ENCODE measurements around the gene CD1B. TPM values are rescaled to one million over a fixed set of nuclear protein-coding genes. Genes with fewer than 3 reads are reported as not detected.

Gene CD1B
- polyA plus RNA-seq, 1 donor from 2014 or later, result not detected

- no peak for TF ChIP-seq EP300 (conservative IDR thresholded peaks at IDR 0.05; ENCODE audit: poor library complexity, severe bottlenecking)
- no peak for TF ChIP-seq SMC3 (conservative IDR thresholded peaks at IDR 0.05; ENCODE audit: poor library complexity)
- TF ChIP-seq EZH2 (IDR thresholded peaks at IDR 0.05; ENCODE audit: borderline replicate concordance, insufficient read depth, low read length, poor library complexity, severe bottlenecking), result no peak
- no peaks in the 10 kb centered on the region for H3F3A ChIP-seq (ENCODE audit: insufficient read depth, low read length, poor library complexity, severe bottlenecking)
- H3K9me2 ChIP-seq (ENCODE audit: insufficient read depth, low read length), result no peaks in the 10 kb centered on the region
- H3K36me3 ChIP-seq (ENCODE audit: insufficient read depth, low read length), result no peaks in the 10 kb centered on the region
- no peak overlapping the region for H2AFZ ChIP-seq (ENCODE audit: low read depth, low read length)
- no peak overlapping the region for H3K9ac ChIP-seq (ENCODE audit: low read length)
- H3K4me2 ChIP-seq (ENCODE audit: low read length), result no peak overlapping the region
- H3K79me2 ChIP-seq (replicated peaks; ENCODE audit: insufficient read depth, low read length), result no peaks in the 10 kb centered on the region
- no peak overlapping the region for H3K27ac ChIP-seq (ENCODE audit: low read length)
- H3K27me3 ChIP-seq (ENCODE audit: insufficient read depth, low read depth, low read length), result no peaks in the 10 kb centered on the region
- H3K4me3 ChIP-seq (ENCODE audit: low read length), result no peak overlapping the region
- no peaks in the 10 kb centered on the region for H3K9me3 ChIP-seq (ENCODE audit: low read length)
- no peaks in the 10 kb centered on the region for H4K20me1 ChIP-seq (ENCODE audit: insufficient read depth)
These were observed 24.5 kb upstream of the CD1B start for GRCh38 chr1:158355773-158356285.

DNA sequence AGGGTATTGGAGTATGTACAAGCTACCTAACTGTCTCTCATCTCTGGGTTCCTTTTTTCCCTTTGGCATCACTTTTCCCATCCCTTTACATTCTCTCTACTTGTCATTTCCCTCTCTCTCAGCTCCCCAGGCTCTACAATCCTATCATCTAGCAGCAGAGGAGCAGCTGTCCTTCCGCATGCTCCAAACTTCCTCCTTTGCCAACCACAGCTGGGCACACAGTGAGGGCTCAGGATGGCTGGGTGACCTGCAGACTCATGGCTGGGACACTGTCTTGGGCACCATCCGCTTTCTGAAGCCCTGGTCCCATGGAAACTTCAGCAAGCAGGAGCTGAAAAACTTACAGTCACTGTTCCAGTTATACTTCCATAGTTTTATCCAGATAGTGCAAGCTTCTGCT is 22.9 kb upstream of the CD1B start:
- no peak overlapping the region for H3K27ac ChIP-seq (ENCODE audit: low read length)
- H3K9me3 ChIP-seq (ENCODE audit: low read length), result no peaks in the 10 kb centered on the region
- H3K27me3 ChIP-seq (ENCODE audit: insufficient read depth, low read depth, low read length), result no peaks in the 10 kb centered on the region
- H3F3A ChIP-seq (ENCODE audit: insufficient read depth, low read length, poor library complexity, severe bottlenecking), result no peaks in the 10 kb centered on the region
- TF ChIP-seq CTCF (IDR thresholded peaks at IDR 0.05; ENCODE audit: poor library complexity, severe bottlenecking), result no peak
- TF ChIP-seq EZH2 (IDR thresholded peaks at IDR 0.05; ENCODE audit: borderline replicate concordance, insufficient read depth, low read length, poor library complexity, severe bottlenecking), result no peak
- TF ChIP-seq POLR2AphosphoS5 (IDR thresholded peaks at IDR 0.05), result no peak
- TF ChIP-seq, protein P1, sequence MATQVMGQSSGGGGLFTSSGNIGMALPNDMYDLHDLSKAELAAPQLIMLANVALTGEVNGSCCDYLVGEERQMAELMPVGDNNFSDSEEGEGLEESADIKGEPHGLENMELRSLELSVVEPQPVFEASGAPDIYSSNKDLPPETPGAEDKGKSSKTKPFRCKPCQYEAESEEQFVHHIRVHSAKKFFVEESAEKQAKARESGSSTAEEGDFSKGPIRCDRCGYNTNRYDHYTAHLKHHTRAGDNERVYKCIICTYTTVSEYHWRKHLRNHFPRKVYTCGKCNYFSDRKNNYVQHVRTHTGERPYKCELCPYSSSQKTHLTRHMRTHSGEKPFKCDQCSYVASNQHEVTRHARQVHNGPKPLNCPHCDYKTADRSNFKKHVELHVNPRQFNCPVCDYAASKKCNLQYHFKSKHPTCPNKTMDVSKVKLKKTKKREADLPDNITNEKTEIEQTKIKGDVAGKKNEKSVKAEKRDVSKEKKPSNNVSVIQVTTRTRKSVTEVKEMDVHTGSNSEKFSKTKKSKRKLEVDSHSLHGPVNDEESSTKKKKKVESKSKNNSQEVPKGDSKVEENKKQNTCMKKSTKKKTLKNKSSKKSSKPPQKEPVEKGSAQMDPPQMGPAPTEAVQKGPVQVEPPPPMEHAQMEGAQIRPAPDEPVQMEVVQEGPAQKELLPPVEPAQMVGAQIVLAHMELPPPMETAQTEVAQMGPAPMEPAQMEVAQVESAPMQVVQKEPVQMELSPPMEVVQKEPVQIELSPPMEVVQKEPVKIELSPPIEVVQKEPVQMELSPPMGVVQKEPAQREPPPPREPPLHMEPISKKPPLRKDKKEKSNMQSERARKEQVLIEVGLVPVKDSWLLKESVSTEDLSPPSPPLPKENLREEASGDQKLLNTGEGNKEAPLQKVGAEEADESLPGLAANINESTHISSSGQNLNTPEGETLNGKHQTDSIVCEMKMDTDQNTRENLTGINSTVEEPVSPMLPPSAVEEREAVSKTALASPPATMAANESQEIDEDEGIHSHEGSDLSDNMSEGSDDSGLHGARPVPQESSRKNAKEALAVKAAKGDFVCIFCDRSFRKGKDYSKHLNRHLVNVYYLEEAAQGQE (IDR thresholded peaks at IDR 0.05; ENCODE audit: borderline replicate concordance), result no peak
- TF ChIP-seq MXI1 (conservative IDR thresholded peaks at IDR 0.05; ENCODE audit: poor library complexity, severe bottlenecking), result no peak
- TF ChIP-seq RAD21 (conservative IDR thresholded peaks at IDR 0.05), result no peak
- TF ChIP-seq TAF1 (IDR thresholded peaks at IDR 0.05; ENCODE audit: low read depth), result no peak
- TF ChIP-seq SMC3 (conservative IDR thresholded peaks at IDR 0.05; ENCODE audit: poor library complexity), result no peak
- no peak for TF ChIP-seq EP300 (conservative IDR thresholded peaks at IDR 0.05; ENCODE audit: poor library complexity, severe bottlenecking)
- no peaks in the 10 kb centered on the region for H3K36me3 ChIP-seq (ENCODE audit: insufficient read depth, low read length)
- no peak overlapping the region for H2AFZ ChIP-seq (ENCODE audit: low read depth, low read length)
- H3K9ac ChIP-seq (ENCODE audit: low read length), result no peak overlapping the region
- no peaks in the 10 kb centered on the region for H3K79me2 ChIP-seq (replicated peaks; ENCODE audit: insufficient read depth, low read length)
- H4K20me1 ChIP-seq (ENCODE audit: insufficient read depth), result no peaks in the 10 kb centered on the region
- no peaks in the 10 kb centered on the region for H3K9me2 ChIP-seq (ENCODE audit: insufficient read depth, low read length)
- H3K4me2 ChIP-seq (ENCODE audit: low read length), result no peak overlapping the region
- no peak overlapping the region for H3K4me3 ChIP-seq (ENCODE audit: low read length)
